Upper lobe of left lung (tissue), 6 donors: Measurements from ENCODE around the gene GATA3. TPM values are rescaled to one million over a fixed set of nuclear protein-coding genes. Genes with fewer than 3 reads are reported as not detected.

ENCODE experiments used
- ATAC-seq, 2 donors: fragments of 200-7000 bp; cut with Tn5 transposase; one replicate each; pipeline ENCODE4 v1.9.1; 2022; ENCODE audit warnings: mild to moderate bottlenecking in 2 of 2, moderate library complexity in 2 of 2; ENCODE audit not compliant: low FRiP score in 2 of 2
- DNase-seq, 2 donors: peaks; one replicate each; pipeline ENCODE4 v3.0.0-alpha.2; 2019 to 2020
- H3K27ac ChIP-seq, 4 donors: fragments of 200-600 bp; sonication (generic); one replicate each; pipeline ENCODE4 v1.5.1; 2016 to 2019
- H3K27me3 ChIP-seq, 4 donors: fragments of 200-600 bp; sonication (generic); one replicate each; pipeline ENCODE4 v1.5.1; 2017 to 2019
- H3K36me3 ChIP-seq, 4 donors: fragments of 200-600 bp; sonication (generic); one replicate each; pipeline ENCODE4 v1.5.1; 2016 to 2019
- H3K4me1 ChIP-seq, 4 donors: fragments of 200-600 bp; sonication (generic); one replicate each; pipeline ENCODE4 v1.5.1; 2018 to 2019
- H3K4me3 ChIP-seq, 4 donors: fragments of 200-600 bp; sonication (generic); one replicate each; pipeline ENCODE4 v1.5.1; 2017 to 2019; ENCODE audit warnings: mild to moderate bottlenecking in 2 of 4, moderate library complexity in 1 of 4
- H3K9me3 ChIP-seq, 4 donors: fragments of 200-600 bp; sonication (generic); one replicate each; pipeline ENCODE4 v1.5.1; 2018 to 2019
- CTCF ChIP-seq, 6 experiments: fragments of 450-650 bp in 4 of 6; fragments of 200-600 bp in 2 of 6; sonication (generic) in 2 of 6; IDR thresholded peaks; one replicate each; pipeline ENCODE4 v1.5.1; 2016 to 2019; ENCODE audit warnings: antibody characterized with exemption in 6 of 6
- EP300 ChIP-seq, 4 donors: sonication (generic); formaldehyde crosslinking; IDR thresholded peaks; one replicate each; pipeline ENCODE4 v1.5.1; 2017; ENCODE audit warnings: antibody characterized with exemption in 4 of 4, control low read depth in 2 of 4
- POLR2A ChIP-seq, 4 donors: fragments of 450-650 bp; IDR thresholded peaks; one replicate each; pipeline ENCODE4 v1.5.1; 2016 to 2017; ENCODE audit warnings: antibody characterized with exemption in 4 of 4, mild to moderate bottlenecking in 2 of 4
- POLR2AphosphoS5 ChIP-seq, 2 donors: sonication (generic); formaldehyde crosslinking; IDR thresholded peaks; one replicate each; pipeline ENCODE4 v1.5.1; 2017; ENCODE audit warnings: antibody characterized with exemption in 2 of 2
- WGBS, 2 donors: methylation state at CpG; one replicate each; pipeline ENCODE4 v1.1.5; 2017 to 2018; 5-methylcytosine and 5-hydroxymethylcytosine counted together
- total RNA-seq, 6 donors: library from RNA; depleted of rRNA in 4 of 6; stranded (reverse); fragments of >200 nt in 4 of 6; gene quantifications; one replicate each; pipeline versions ENCODE4 v1.1.0 to v1.2.1, GENCODE V29; 2016 to 2021
- donor health status: DM: no; HTN: no; CAD: no; lungs with moderate emphysema.
- donor health status: DM: no; HTN: yes; CAD: no; lungs with severe emphysema.

GATA3 gene
- total RNA-seq, 6 donors from 2014 or later: 0.22 to 6.3 (median 2.7) TPM

- Histone ChIP-seq H3K4me3 (peak overlapping the region in 1 of 4 donors; percentile 4), H3K27me3 (peaks cover 3 to 67% (median 38%) of the 10 kb centered on the region in 4 donors), H3K27ac (no peak overlapping the region), H3K9me3 (no peaks in the 10 kb centered on the region), H3K4me1 (peaks cover 16 to 35% (median 18%) of the 10 kb centered on the region in 4 donors), H3K36me3 (no peaks in the 10 kb centered on the region)
- 6 to 9% methylated on average over 21 of the region's 32 CpGs for WGBS, 2 donors
- no peak for ATAC-seq
- TF ChIP-seq POLR2AphosphoS5 (IDR thresholded peaks at IDR 0.05) (no peak), CTCF (IDR thresholded peaks at IDR 0.05) (no peak), EP300 (IDR thresholded peaks at IDR 0.05) (no peak), POLR2A (IDR thresholded peaks at IDR 0.05) (no peak)
- no peak for DNase-seq
These were observed 19.4 kb upstream of the GATA3 start for GRCh38 chr10:8035006-8035640.

DNA sequence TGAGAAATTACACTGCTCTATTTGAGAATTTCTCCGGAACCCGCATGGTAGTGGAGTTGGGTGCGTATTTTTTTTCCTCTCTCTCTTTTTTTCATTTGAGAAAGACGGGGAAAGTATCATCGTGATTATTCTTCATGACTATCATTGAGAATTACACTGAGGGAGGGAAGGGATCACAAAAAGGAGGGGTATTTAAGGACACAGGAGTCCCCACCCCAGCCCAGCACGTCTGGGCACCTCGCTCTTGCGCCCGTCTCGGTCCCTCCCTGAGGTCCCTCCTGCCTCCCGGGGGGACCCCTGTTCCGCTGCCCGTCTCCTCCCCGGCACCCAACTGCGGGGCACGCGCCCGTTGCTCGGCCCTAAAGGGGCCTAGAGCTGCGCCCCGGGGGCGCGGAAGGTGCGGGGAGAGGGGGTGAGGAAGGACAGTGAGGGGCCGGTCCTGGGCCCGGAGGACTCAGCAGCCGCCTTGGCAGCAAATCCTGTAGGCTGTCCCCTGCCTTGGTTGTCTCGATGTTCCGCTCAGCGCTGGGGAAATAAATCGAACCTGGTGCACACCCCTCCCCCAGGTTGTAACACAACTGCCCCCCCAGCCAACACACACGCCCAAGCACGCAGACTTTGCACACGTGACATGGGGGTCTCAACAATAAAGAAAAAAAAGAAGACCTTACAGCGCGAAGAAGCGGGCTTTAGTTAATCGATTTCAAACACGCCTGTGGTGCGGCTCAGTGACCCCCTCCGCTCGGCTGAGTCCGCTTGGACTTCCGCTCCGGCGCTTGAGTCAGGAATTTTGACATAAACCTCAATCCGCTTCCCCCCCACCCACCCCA lies 18.6 kb upstream of the GATA3 start:
- WGBS, 2 donors: 6 to 7% methylated on average over 28 to 43 of the region's 47 CpGs
- peak in 1 of 2 donors; percentile 59 for DNase-seq

GRCh38 chr10:8036506-8037198 lies 17.8 kb upstream of the GATA3 start:
- Histone ChIP-seq H3K36me3 (no peaks in the 10 kb centered on the region), H3K9me3 (no peaks in the 10 kb centered on the region), H3K27me3 (peaks cover 3 to 82% (median 38%) of the 10 kb centered on the region in 4 donors), H3K27ac (no peak overlapping the region), H3K4me3 (peak overlapping the region in 1 of 4 donors; percentile 6), H3K4me1 (peaks cover 16 to 35% (median 18%) of the 10 kb centered on the region in 4 donors)
- TF ChIP-seq POLR2A (IDR thresholded peaks at IDR 0.05): no peak
- DNase-seq (peak in 1 of 2 donors; percentile 54), ATAC-seq (no peak)
- 11 to 13% methylated on average over 13 to 18 of the region's 18 CpGs for WGBS, 2 donors

More for the DNA sequence above, 18.6 kb upstream of the GATA3 start:
- H3K4me1 ChIP-seq: peaks cover 16 to 35% (median 18%) of the 10 kb centered on the region in 4 donors
- no peak for TF ChIP-seq EP300 (IDR thresholded peaks at IDR 0.05)
- TF ChIP-seq POLR2A (IDR thresholded peaks at IDR 0.05): no peak
- TF ChIP-seq POLR2AphosphoS5 (IDR thresholded peaks at IDR 0.05): no peak
- TF ChIP-seq CTCF (IDR thresholded peaks at IDR 0.05): no peak
- no peak overlapping the region for H3K4me3 ChIP-seq
- H3K27me3 ChIP-seq: peaks cover 3 to 74% (median 38%) of the 10 kb centered on the region in 4 donors
- ATAC-seq: peak in 1 of 2 donors; percentile 3
- no peaks in the 10 kb centered on the region for H3K9me3 ChIP-seq
- no peaks in the 10 kb centered on the region for H3K36me3 ChIP-seq
- no peak overlapping the region for H3K27ac ChIP-seq

DNA sequence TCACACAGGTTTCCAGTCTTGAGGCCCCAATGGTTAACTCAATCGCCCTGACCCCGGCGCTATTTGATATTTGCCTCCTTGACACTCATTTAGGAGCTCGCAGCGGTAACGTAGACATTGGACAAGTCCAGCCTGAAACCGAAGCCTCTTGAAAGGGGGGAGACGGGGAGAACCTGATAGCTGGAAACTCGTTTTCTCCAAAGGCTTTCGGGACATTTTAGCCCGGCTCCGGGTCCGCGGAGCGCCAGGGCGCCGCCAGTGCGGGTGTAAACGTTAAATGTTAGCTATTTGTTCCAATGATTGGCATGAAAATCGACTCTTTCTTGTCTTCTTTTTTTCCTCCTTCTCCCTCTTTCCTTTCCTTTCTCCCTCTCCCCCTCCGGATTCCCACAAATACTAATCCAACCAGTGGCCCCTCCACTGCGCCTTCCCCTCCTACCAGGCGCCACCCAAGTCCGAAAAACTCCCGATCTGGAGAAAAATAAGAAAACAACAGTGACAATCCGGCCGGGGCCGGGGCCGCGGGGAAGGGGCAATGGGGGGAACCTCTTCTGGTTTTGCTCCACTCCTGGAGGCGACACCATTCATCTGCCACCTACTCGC lies 17.2 kb upstream of the GATA3 start:
- peaks cover 6 to 89% (median 40%) of the 10 kb centered on the region in 4 donors for H3K27me3 ChIP-seq
- H3K4me1 ChIP-seq: peaks cover 16 to 35% (median 18%) of the 10 kb centered on the region in 4 donors
- H3K36me3 ChIP-seq: no peaks in the 10 kb centered on the region
- ATAC-seq: no peak
- TF ChIP-seq POLR2A (IDR thresholded peaks at IDR 0.05): no peak
- TF ChIP-seq POLR2AphosphoS5 (IDR thresholded peaks at IDR 0.05): no peak
- TF ChIP-seq CTCF (IDR thresholded peaks at IDR 0.05): no peak
- no peak for TF ChIP-seq EP300 (IDR thresholded peaks at IDR 0.05)
- no peaks in the 10 kb centered on the region for H3K9me3 ChIP-seq
- H3K27ac ChIP-seq: no peak overlapping the region
- peak in 1 of 2 donors; percentile 71 for DNase-seq
- H3K4me3 ChIP-seq: no peak overlapping the region
- 9 to 11% methylated on average over 32 of the region's 32 CpGs for WGBS, 2 donors
